ENCODE results near the gene GNG8. TPM values are rescaled to one million over a fixed set of nuclear protein-coding genes. Genes with fewer than 3 reads are reported as not detected.

Gene GNG8
- total and polyA plus RNA-seq, 2 of the 13 experiments (the other 11 are each of a cell fraction or from before 2014, with no cell fraction given), result not detected

DNA sequence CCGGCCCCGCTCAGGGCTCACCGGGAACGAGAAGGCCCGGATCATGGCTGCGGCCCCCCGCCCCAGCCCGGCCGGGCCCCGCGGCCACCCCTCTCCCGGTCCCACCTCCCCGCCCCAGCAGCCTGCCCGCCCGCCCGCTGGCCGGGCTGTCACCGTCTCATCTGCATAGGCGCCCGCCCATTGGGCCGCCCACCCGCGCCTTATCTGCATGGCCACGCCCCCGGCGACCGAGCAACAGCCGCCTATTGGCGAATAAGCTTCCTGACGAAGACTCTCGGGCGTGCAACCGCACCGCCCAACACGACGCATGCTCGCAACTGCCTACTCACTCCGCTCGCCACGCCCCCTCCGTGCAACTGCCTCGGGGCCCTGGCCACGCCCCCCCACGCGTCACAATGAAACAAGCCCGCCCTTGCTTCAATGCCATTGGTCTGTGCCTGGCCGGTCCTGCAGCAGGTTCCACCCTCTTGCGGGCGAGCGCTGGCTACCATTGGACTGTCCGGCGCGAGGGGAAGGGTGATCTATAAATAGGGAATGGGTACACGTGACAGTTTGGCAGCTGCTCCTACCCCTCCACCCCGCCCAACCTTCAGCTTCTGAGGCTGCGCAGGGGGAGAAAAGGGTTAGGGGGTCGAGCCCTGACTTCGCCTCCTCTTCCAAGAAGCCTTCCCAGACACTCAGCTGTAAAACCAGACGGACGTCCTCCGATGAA lies 25.2 kb upstream of the GNG8 start, which contains the start of gene DACT3 (continued):
- TF ChIP-seq ZXDC (CRISPR knock-in tag; IDR thresholded peaks at IDR 0.05) (no peak), ELF1 (CRISPR knock-in tag; IDR thresholded peaks at IDR 0.05) (peak; percentile 28), RAD51 (IDR thresholded peaks at IDR 0.05; ENCODE audit: borderline replicate concordance) (peak; percentile 41; the same call in 1 of the 2 replicates), MYC (CRISPR knock-in tag; IDR thresholded peaks at IDR 0.05; ENCODE audit: borderline replicate concordance) (0 out of 2 replicates have a peak, but pooled peaks have one; percentile 36), ZFY (CRISPR knock-in tag; IDR thresholded peaks at IDR 0.05) (0 out of 2 replicates have a peak, but pooled peaks have one; percentile 7), ZNF44 (CRISPR knock-in tag; IDR thresholded peaks at IDR 0.05) (0 out of 2 replicates have a peak, but pooled peaks have one; percentile 9), HNRNPLL (IDR thresholded peaks at IDR 0.05; ENCODE audit: low read depth, low read length, poor library complexity, severe bottlenecking) (peak; percentile 66), ZBTB20 (CRISPR knock-in tag; IDR thresholded peaks at IDR 0.05; ENCODE audit: borderline replicate concordance, low read depth) (no peak), HOMEZ (CRISPR knock-in tag; IDR thresholded peaks at IDR 0.05; ENCODE audit: low read depth) (0 out of 2 replicates have a peak, but pooled peaks have one; percentile 10), SRF (IDR thresholded peaks at IDR 0.05; ENCODE audit: low read depth, low read length) (0 out of 2 replicates have a peak, but pooled peaks have one; percentile 27), MAX (IDR thresholded peaks at IDR 0.05) (peak; percentile 60), CEBPG (CRISPR knock-in tag; IDR thresholded peaks at IDR 0.05) (0 out of 2 replicates have a peak, but pooled peaks have one; percentile 26)
- TF ChIP-seq, protein P1, sequence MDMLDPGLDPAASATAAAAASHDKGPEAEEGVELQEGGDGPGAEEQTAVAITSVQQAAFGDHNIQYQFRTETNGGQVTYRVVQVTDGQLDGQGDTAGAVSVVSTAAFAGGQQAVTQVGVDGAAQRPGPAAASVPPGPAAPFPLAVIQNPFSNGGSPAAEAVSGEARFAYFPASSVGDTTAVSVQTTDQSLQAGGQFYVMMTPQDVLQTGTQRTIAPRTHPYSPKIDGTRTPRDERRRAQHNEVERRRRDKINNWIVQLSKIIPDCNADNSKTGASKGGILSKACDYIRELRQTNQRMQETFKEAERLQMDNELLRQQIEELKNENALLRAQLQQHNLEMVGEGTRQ (IDR thresholded peaks at IDR 0.05; ENCODE audit: low read depth, low read length), result peak; percentile 66
- TF ChIP-seq, protein P1 (CRISPR knock-in tag; IDR thresholded peaks at IDR 0.05; ENCODE audit: borderline replicate concordance), result peak; percentile 80; the same call in 1 of the 2 replicates
- TF ChIP-seq, protein P2, sequence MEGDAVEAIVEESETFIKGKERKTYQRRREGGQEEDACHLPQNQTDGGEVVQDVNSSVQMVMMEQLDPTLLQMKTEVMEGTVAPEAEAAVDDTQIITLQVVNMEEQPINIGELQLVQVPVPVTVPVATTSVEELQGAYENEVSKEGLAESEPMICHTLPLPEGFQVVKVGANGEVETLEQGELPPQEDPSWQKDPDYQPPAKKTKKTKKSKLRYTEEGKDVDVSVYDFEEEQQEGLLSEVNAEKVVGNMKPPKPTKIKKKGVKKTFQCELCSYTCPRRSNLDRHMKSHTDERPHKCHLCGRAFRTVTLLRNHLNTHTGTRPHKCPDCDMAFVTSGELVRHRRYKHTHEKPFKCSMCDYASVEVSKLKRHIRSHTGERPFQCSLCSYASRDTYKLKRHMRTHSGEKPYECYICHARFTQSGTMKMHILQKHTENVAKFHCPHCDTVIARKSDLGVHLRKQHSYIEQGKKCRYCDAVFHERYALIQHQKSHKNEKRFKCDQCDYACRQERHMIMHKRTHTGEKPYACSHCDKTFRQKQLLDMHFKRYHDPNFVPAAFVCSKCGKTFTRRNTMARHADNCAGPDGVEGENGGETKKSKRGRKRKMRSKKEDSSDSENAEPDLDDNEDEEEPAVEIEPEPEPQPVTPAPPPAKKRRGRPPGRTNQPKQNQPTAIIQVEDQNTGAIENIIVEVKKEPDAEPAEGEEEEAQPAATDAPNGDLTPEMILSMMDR (CRISPR knock-in tag; IDR thresholded peaks at IDR 0.05), result peak; percentile 2; the same call in 1 of the 2 replicates
